K562 (cell line): ENCODE results near the gene SULT1A2.

ENCODE experiments used
- CHD4 ChIP-seq: fragments of 200-600 bp; sonication (generic); IDR thresholded peaks from 3 replicates; pipeline ENCODE4 v1.6.1; 2012; ENCODE audit warnings: low read depth, mild to moderate bottlenecking, mixed read lengths, low read length, inconsistent platforms; ENCODE audit not compliant: insufficient read depth, insufficient replicate concordance, poor library complexity, severe bottlenecking
- DNMT1 ChIP-seq: fragments of 450-650 bp; IDR thresholded peaks from 2 replicates; pipeline ENCODE4 v1.6.1; 2016; ENCODE audit warnings: antibody characterized with exemption, mild to moderate bottlenecking
- EP300 ChIP-seq: IDR thresholded peaks from 2 replicates; pipeline ENCODE4 v1.6.1; 2012; ENCODE audit warnings: low read length, improper control_type of control experiment
- GTF2F1 ChIP-seq: IDR thresholded peaks from 2 replicates; pipeline ENCODE4 v1.6.1; 2011; ENCODE audit warnings: low read depth, low read length, improper control_type of control experiment
- HDAC6 ChIP-seq: IDR thresholded peaks from 2 replicates; pipeline ENCODE4 v1.6.1; 2012; ENCODE audit warnings: low read depth, mild to moderate bottlenecking, control low read depth, inconsistent platforms, low read length, moderate library complexity
- HDAC8 ChIP-seq: fragments of 450-650 bp; IDR thresholded peaks from 2 replicates; pipeline ENCODE4 v1.6.1; 2016; ENCODE audit warnings: mild to moderate bottlenecking, missing genetic modification characterization, moderate library complexity, missing compliant biosample characterization
- IFI16 ChIP-seq: fragments of 250-450 bp; sonication (Bioruptor Pico); IDR thresholded peaks from 2 replicates; pipeline ENCODE4 v2.1.2; 2022; ENCODE audit warnings: mild to moderate bottlenecking, inconsistent platforms
- JUN ChIP-seq, 2 experiments: sonication (generic) in 1 of 2; formaldehyde crosslinking in 1 of 2; IDR thresholded peaks; 2 replicates each; pipeline versions ENCODE4 v1.6.1 to v1.8.0; 2012 to 2022; ENCODE audit warnings: borderline replicate concordance in 2 of 2, mild to moderate bottlenecking in 2 of 2, improper control_type of control experiment in 1 of 2, low read depth in 1 of 2, low read length in 1 of 2, missing genetic modification reagents in 1 of 2
- SPI1 ChIP-seq: IDR thresholded peaks from 2 replicates; pipeline ENCODE4 v1.6.1; 2011; ENCODE audit warnings: low read depth, low read length, control low read depth, borderline replicate concordance
- TF ChIP-seq, protein P1 (sequence below): fragments of 450-650 bp; IDR thresholded peaks from 2 replicates; pipeline ENCODE4 v1.6.1; 2018; ENCODE audit not compliant: partially characterized antibody
- TF ChIP-seq, protein P2 (sequence below): sonication (generic); formaldehyde crosslinking; IDR thresholded peaks from 2 replicates; pipeline ENCODE4 v1.8.1; 2023; ENCODE audit warnings: mild to moderate bottlenecking, missing genetic modification reagents
- TF ChIP-seq, protein P3 (sequence below), 2 experiments: fragments of 450-650 bp in 1 of 2; sonication (generic) in 1 of 2; formaldehyde crosslinking in 1 of 2; IDR thresholded peaks in 1 of 2; conservative IDR thresholded peaks in 1 of 2; 2 replicates each; pipeline versions ENCODE4 v1.6.1 to v1.8.1; 2016 to 2023; ENCODE audit warnings: mild to moderate bottlenecking in 2 of 2, moderate library complexity in 2 of 2, inconsistent platforms in 1 of 2, missing genetic modification reagents in 1 of 2
- TF ChIP-seq, protein P4 (sequence below): sonication (generic); formaldehyde crosslinking; IDR thresholded peaks from 2 replicates; pipeline ENCODE4 v1.8.0; 2022; ENCODE audit warnings: missing genetic modification reagents, mild to moderate bottlenecking, moderate library complexity, borderline replicate concordance

DNA sequence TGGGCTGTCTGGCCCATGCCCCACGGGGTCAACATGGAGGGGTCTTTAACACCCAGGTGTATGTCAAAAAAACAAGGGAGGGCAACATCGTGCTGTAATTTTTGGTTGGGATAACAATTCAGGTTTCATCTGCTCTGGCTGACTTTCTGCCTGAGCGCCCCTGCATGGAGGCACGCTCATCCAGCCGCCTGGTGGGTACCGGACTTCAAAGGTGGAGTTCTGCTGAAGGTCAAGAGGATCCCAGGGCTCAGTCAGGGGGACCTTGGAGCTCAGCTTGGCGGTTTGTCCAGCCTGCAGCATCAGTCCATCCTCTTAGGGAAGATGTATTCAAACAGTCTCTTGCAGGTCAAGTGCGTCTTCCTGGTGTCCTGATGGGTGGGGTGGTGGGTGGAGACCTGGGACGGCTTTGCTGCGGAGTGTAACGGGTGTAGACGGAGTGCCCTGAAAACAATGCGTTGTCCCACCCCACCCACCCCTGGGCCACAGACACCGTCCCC lies 48.5 kb downstream of the SULT1A2 start:
- no peak for TF ChIP-seq HDAC6
- TF ChIP-seq, protein P1, sequence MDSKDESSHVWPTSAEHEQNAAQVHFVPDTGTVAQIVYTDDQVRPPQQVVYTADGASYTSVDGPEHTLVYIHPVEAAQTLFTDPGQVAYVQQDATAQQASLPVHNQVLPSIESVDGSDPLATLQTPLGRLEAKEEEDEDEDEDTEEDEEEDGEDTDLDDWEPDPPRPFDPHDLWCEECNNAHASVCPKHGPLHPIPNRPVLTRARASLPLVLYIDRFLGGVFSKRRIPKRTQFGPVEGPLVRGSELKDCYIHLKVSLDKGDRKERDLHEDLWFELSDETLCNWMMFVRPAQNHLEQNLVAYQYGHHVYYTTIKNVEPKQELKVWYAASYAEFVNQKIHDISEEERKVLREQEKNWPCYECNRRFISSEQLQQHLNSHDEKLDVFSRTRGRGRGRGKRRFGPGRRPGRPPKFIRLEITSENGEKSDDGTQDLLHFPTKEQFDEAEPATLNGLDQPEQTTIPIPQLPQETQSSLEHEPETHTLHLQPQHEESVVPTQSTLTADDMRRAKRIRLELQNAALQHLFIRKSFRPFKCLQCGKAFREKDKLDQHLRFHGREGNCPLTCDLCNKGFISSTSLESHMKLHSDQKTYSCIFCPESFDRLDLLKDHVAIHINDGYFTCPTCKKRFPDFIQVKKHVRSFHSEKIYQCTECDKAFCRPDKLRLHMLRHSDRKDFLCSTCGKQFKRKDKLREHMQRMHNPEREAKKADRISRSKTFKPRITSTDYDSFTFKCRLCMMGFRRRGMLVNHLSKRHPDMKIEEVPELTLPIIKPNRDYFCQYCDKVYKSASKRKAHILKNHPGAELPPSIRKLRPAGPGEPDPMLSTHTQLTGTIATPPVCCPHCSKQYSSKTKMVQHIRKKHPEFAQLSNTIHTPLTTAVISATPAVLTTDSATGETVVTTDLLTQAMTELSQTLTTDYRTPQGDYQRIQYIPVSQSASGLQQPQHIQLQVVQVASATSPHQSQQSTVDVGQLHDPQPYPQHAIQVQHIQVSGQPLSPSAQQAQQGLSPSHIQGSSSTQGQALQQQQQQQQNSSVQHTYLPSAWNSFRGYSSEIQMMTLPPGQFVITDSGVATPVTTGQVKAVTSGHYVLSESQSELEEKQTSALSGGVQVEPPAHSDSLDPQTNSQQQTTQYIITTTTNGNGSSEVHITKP, result no peak
- TF ChIP-seq HDAC8 (tag), result no peak
- no peak for TF ChIP-seq SPI1
- TF ChIP-seq, protein P2, sequence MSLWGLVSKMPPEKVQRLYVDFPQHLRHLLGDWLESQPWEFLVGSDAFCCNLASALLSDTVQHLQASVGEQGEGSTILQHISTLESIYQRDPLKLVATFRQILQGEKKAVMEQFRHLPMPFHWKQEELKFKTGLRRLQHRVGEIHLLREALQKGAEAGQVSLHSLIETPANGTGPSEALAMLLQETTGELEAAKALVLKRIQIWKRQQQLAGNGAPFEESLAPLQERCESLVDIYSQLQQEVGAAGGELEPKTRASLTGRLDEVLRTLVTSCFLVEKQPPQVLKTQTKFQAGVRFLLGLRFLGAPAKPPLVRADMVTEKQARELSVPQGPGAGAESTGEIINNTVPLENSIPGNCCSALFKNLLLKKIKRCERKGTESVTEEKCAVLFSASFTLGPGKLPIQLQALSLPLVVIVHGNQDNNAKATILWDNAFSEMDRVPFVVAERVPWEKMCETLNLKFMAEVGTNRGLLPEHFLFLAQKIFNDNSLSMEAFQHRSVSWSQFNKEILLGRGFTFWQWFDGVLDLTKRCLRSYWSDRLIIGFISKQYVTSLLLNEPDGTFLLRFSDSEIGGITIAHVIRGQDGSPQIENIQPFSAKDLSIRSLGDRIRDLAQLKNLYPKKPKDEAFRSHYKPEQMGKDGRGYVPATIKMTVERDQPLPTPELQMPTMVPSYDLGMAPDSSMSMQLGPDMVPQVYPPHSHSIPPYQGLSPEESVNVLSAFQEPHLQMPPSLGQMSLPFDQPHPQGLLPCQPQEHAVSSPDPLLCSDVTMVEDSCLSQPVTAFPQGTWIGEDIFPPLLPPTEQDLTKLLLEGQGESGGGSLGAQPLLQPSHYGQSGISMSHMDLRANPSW (CRISPR knock-in tag), result no peak
- TF ChIP-seq JUN (IDR thresholded peaks at IDR 0.05; ENCODE audit: borderline replicate concordance, low read depth, low read length), result no peak
- no peak for TF ChIP-seq JUN (CRISPR knock-in tag; IDR thresholded peaks at IDR 0.05; ENCODE audit: borderline replicate concordance)
- no peak for TF ChIP-seq CHD4
- TF ChIP-seq, protein P3, sequence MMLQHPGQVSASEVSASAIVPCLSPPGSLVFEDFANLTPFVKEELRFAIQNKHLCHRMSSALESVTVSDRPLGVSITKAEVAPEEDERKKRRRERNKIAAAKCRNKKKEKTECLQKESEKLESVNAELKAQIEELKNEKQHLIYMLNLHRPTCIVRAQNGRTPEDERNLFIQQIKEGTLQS (IDR thresholded peaks at IDR 0.05), result no peak
- TF ChIP-seq, protein P3 (CRISPR knock-in tag; conservative IDR thresholded peaks at IDR 0.05), result no peak
- TF ChIP-seq IFI16, result no peak
- no peak for TF ChIP-seq GTF2F1
- TF ChIP-seq, protein P4, sequence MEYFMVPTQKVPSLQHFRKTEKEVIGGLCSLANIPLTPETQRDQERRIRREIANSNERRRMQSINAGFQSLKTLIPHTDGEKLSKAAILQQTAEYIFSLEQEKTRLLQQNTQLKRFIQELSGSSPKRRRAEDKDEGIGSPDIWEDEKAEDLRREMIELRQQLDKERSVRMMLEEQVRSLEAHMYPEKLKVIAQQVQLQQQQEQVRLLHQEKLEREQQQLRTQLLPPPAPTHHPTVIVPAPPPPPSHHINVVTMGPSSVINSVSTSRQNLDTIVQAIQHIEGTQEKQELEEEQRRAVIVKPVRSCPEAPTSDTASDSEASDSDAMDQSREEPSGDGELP (CRISPR knock-in tag), result no peak
- no peak for TF ChIP-seq DNMT1
- TF ChIP-seq EP300, result no peak
